ENCODE results near the gene DOCK11.

Gene DOCK11

GRCh38 chrX:118503260-118504041 lies 7.8 kb downstream of the DOCK11 start:
- no peak for TF ChIP-seq CTCF (IDR thresholded peaks at IDR 0.05; ENCODE audit: low read depth, low read length)
- no peak for DNase-seq (ENCODE audit: extremely low read depth, low read depth)

GRCh38 chrX:118504581-118504980 lies 9.0 kb downstream of the DOCK11 start:
- no peak for DNase-seq (ENCODE audit: extremely low read depth, low read depth)
- TF ChIP-seq CTCF (IDR thresholded peaks at IDR 0.05; ENCODE audit: low read depth, low read length) = no peak

DNA sequence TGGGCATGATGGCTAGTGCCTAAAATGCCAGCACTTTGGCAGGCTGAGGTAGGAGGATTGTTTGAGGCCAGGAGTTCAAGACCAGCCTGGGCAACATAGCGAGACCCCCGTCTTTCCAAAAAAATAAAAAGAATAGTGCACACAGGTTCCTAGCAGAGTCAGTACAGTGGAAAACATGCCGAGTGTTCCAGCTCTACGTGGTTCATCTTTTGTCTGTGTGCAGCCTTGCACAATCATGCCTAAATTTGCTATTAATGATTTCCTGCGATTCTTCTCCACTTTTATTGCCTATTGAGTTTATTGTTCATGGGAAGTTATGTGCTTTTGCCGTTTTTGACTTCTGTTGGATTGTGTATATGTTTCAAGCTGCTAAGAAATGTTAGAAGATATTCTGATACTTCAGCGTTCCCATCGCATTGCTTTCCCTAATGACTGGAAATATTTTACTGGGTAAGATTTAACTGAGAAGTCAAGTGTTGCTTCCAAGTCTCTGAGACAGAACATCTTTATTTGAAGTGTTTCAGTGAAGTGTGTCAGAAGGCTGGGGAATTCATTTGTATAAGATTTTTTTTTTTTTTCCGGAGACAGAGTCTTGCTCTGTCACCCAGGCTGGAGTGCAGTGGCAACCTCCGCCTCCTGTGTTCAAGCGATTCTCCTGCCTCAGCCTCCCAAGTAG lies 11.3 kb downstream of the DOCK11 start:
- no peak for TF ChIP-seq CTCF (IDR thresholded peaks at IDR 0.05; ENCODE audit: low read depth, low read length)
- DNase-seq (ENCODE audit: extremely low read depth, low read depth) = no peak

DNA sequence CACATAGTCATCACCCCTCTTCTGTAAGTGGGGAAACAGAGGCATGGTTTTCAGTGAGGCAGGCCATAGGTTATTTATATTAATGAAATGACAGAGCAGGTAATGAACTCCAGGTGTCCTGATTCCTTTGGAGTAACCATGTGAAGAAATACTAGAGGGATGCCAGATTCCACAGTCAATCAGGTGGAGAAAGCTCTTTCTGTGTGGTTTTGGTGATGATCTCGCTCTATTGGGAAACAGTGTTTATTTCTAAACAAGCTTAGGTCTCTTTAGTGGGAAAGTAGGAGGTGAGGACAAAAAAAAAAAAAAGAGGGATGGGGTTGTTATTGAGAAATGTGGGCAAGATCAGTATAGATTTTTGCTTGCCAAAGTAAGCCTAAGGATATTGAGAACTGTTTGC lies 12.2 kb downstream of the DOCK11 start:
- TF ChIP-seq CTCF (IDR thresholded peaks at IDR 0.05; ENCODE audit: low read depth, low read length) = no peak
- no peak for DNase-seq (ENCODE audit: extremely low read depth, low read depth)

- no peak for TF ChIP-seq CTCF (IDR thresholded peaks at IDR 0.05; ENCODE audit: low read depth, low read length)
- DNase-seq (ENCODE audit: extremely low read depth, low read depth) = no peak
These were observed 12.6 kb downstream of the DOCK11 start for GRCh38 chrX:118508221-118508620.

DNA sequence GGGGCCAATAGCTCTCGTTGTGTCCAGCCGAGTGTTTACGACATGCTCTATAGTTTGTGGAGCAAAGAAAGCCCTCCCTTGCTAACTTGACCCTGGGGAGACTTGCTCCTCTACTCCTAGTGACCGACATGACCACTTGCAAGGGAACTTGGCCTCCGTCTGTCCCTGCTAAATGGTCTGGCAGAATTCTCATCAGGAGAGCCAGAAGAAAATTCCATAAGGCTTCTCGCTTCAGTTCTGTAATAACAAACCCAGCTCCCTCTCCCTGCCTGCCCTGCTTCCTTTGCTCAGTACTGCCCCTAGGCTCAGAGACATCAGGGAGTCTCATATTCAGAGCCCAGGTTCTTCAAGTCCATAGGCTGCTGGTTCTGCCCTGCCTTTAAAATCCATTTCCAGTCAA lies 13.0 kb downstream of the DOCK11 start:
- TF ChIP-seq CTCF (IDR thresholded peaks at IDR 0.05; ENCODE audit: low read depth, low read length) = no peak; the same call in 1 of the 2 replicates
- DNase-seq (ENCODE audit: extremely low read depth, low read depth) = no peak

GRCh38 chrX:118510111-118510510 lies 14.5 kb downstream of the DOCK11 start:
- no peak for DNase-seq (ENCODE audit: extremely low read depth, low read depth)
- TF ChIP-seq CTCF (IDR thresholded peaks at IDR 0.05; ENCODE audit: low read depth, low read length) = no peak

All from AG09319 (cell line).